NCI-H2081 (cell line): ENCODE measurements around the gene CDKN2B-AS1.

Experiments used
- DNase-seq, 2 experiments: peaks; one replicate each; lab custom pipeline; 2025; lab: John Stamatoyannopoulos, UW

CDKN2B-AS1 gene

DNA sequence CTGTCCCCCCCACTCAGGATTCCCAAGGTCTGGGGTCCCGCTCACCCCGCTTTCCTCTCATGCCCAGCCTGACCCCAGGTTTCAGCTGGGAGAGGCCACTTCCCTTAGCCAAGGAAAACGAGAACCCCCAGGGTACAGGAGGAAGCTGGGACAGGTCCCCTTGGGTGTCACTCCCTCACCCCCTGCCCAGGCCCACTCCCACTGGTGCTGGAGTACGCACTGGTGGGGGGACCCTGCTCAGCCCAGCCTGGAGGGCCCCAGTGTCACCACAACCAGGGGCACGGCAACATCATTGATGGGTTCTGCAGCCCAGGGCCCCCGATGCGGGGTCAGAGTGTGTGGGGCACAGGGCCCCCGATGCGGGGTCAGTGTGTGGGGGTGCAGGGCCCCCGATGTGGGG lies 159.5 kb downstream of the CDKN2B-AS1 start:
- no peak for DNase-seq

DNA sequence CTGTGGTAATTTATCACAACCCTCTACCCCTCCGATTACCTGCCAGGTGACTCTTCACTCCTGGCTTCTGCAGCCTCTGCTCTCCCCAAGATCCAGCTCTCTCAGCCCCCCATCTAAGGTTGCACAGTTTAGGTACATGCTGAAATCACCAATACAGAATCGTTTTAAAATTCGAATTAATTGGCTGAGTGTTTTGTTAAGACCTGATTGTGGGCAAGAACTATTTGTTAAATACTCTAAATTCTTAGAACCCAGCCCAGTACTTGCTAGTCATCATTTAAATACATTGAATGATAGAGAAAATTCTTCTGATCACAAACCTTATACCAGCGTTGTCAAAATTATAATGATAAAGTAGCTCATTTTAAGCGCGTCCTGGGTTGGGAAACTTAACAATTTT lies 162.0 kb downstream of the CDKN2B-AS1 start:
- DNase-seq: no peak

DNA sequence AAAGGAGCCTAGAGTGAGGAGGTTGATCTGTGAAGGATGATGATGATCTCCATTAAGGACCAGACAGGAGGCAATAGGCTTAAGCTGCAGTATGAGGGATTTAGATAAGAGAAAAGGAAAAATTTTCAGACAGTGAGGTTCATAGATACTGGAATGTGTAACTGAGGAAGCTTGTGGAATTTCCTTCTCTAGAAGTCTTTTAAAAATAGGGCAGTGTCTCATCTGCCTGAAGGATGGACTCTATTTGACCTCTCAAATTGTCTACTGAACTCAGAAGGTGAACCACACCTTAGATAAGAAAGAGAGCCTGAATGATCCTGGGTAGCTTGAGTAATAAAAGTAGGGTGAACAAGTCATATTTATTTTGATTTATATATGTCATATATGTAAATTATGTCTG lies 162.7 kb downstream of the CDKN2B-AS1 start:
- no peak for DNase-seq

DNA sequence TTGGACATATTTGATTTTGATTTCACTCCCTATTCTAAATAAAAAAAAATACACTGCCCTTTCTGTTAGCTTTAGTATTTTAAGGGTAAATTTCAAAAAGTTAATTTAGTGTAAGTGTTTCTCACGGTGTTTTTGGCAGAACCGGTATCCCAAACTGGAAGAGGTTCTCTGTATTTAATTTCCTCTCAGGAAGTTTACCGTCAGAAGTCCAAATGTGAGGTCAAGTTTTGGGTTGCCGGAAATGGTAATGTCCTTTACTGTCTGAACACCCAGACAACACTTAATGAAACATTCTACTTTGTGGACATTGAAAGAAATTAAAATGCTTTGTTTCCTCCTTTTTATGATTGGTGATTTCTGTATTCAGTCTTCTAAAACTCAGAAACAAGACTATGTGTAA lies 163.2 kb downstream of the CDKN2B-AS1 start:
- DNase-seq: no peak

DNA sequence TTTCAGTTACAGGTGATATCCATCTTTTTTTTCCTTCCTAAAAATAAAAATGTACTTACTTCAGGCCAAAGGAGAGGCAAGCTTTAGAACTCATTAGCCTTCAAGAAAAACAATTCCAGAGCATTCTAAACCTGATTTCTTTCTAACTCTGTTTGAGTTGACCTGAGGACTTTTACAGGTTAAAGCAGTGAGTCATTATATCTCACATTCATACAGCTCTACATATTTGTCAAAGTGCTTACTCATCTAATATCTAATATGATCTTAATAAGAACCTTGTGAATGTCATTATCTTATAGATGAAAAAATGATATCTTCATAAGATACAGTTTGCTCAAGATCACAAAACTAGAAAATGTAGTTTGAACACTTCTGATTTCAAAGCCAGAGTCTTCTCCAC lies 163.7 kb downstream of the CDKN2B-AS1 start:
- no peak for DNase-seq

DNA sequence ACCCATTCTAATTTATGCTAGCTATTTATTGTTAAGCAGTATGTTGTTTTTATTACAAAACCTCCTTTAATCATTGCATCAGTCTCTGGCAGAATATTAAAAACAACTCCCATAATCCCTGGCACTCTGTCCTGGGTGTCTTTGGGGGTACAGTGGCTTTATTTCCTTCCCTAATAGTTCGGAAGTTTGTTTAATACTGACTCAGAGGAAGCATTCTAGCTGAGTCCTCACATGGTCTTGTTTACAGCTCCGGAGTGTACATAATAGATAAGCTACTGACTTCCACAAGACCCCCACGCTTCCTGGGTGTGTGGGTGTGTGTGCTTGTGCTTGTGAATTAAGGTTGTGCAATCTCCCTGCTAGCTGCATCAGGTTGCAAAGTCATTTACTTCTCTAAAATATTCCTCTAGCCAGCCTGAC lies 164.3 kb downstream of the CDKN2B-AS1 start:
- DNase-seq: no peak

DNA sequence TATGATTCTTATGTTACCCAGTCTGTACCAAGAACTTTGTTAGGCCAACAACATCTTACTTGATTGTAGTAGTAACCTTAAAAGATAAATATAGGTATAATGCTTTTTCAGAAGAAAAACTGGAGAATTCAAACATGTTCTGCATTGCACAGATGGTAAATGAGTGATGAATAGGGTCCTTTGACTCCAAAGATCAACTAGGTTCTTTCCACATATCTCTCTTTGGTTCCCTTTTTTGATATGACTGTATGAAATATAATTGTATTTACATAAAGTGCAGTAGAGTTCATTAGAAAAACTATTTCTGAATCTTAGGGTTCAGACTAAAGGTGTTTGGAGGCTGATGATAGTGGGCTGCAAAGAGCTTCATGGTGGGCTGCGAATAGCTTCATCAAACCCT lies 165.0 kb downstream of the CDKN2B-AS1 start:
- DNase-seq: no peak

DNA sequence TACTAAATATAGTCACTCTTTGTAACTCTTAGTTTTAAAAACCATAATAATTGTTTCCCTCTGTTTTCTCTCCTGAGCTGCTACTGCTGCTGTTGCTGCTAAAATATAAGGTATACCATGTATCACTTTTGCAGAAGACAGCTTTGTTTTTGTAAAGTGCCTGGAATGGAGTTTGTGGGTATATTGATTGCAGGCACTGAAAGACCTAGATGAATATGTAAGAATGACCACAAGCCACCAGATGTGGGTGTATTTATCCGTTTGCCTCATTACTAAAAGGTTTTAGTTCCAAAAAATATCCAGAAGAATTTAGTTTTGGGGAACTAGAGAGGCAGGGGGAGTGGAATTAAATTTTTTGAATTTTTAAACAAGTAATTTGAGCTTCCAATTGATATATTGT lies 165.6 kb downstream of the CDKN2B-AS1 start:
- no peak for DNase-seq

DNA sequence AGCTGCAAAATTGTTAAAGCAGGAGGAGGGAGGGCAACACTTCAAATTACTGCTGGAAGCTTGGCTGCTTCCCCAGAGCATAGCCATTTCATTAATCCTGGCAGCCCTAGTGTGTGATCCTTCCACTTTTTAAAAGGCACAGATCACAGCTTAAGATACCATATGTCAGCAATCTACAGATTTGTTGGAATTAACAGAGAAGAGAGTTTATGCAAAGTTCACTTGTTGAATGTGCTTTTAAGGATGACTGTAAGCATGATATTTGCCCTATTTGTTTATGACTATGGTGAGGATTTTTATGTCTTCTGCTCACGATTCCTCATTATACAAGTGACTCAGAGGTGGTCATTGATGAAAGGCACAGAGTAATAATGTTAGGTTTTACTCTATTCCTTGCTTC lies 170.6 kb downstream of the CDKN2B-AS1 start:
- DNase-seq: peak in 1 of 2 experiments; percentile 18

DNA sequence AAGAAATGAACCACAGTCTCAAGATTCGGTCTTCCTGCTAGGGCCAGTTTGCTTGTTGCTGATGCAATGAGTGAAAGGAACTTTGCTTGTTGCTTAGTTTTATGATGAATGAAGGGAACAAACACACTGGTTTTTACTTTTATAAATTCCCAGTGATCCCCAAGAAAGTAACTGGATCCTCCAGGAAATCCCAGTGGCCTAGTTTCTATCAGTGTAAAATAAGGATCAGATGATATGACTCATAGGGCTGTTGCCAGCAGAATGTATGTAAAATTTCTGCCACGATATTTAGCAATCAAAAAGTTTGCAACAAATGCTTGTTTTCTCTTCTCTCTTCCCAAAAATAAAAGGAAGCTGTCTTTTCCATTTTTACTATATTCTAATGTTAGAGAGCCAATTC lies 174.7 kb downstream of the CDKN2B-AS1 start:
- DNase-seq: no peak

DNA sequence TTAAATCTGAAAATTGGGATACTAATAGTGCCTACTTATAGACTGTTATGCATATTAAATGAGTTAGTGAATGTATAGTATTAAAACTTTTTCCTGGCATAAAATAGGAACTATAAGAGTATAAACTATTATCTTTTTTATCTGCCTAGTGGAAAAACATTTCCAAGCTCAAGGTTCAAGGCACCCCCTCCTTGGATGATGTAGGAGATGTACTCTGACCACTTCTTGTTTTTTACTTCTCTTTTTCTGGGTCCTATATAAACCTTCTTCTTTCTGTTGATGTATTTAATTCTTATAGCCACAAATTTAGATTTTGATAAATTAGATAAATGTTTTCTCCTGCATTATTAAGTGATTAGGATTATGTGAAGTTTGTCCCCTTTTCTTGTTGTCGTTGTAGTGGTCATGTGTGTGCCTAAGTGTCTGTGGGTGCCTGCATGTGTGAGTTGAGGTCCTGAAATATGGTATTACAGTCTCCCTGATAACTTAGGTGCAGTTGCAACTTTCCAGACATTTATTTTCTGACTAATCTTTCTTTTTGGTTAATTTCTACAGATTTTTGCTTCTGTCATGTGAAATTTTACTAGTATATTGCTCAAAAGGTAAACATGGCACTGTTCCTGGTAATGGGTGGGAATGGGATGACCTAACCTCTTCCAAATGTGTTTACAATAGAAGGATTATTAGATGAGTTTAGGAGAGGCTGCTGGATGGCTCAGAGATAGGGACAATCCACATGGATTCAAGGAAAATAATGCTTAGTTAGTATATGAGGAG lies 175.3 kb downstream of the CDKN2B-AS1 start:
- no peak for DNase-seq
